NCI-H748 (cell line): ENCODE data around the gene KCTD21.

ENCODE experiments used
- DNase-seq: peaks from one replicate; lab custom pipeline; 2025; ENCODE audit not compliant: unreplicated experiment; lab: John Stamatoyannopoulos, UW

Gene KCTD21

GRCh38 chr11:78219493-78220217 lies 31.2 kb upstream of the KCTD21 start:
- no peak for DNase-seq

- DNase-seq: no peak
Observed at GRCh38 chr11:78218707-78219492, 30.5 kb upstream of the KCTD21 start.

GRCh38 chr11:78217650-78218541 lies 29.5 kb upstream of the KCTD21 start:
- DNase-seq: no peak

- DNase-seq: no peak
Observed at GRCh38 chr11:78216571-78217287, 28.3 kb upstream of the KCTD21 start.

GRCh38 chr11:78216021-78216420 lies 27.6 kb upstream of the KCTD21 start:
- no peak for DNase-seq

GRCh38 chr11:78214331-78215194 lies 26.1 kb upstream of the KCTD21 start:
- no peak for DNase-seq

- DNase-seq: no peak
Observed at GRCh38 chr11:78213526-78214330, 25.3 kb upstream of the KCTD21 start.

GRCh38 chr11:78212586-78213371 lies 24.4 kb upstream of the KCTD21 start:
- no peak for DNase-seq

GRCh38 chr11:78211565-78211964 lies 23.1 kb upstream of the KCTD21 start:
- no peak for DNase-seq

GRCh38 chr11:78210000-78210608 lies 21.7 kb upstream of the KCTD21 start:
- no peak for DNase-seq

GRCh38 chr11:78209478-78209877 lies 21.1 kb upstream of the KCTD21 start:
- DNase-seq: no peak

GRCh38 chr11:78208257-78209165 lies 20.1 kb upstream of the KCTD21 start:
- no peak for DNase-seq

- DNase-seq: no peak
Observed at GRCh38 chr11:78207532-78208256, 19.3 kb upstream of the KCTD21 start.

GRCh38 chr11:78205691-78206090 lies 17.3 kb upstream of the KCTD21 start:
- DNase-seq: no peak

GRCh38 chr11:78205256-78205655 lies 16.8 kb upstream of the KCTD21 start:
- no peak for DNase-seq

- no peak for DNase-seq
Observed at GRCh38 chr11:78203184-78203583, 14.8 kb upstream of the KCTD21 start.
